HG02588 (cell line): ENCODE results near the gene SMARCAL1.
"Not testable (repeated sequence)": the region's sequence is repeated elsewhere in the genome, so short reads cannot be mapped to it uniquely, and the experiment has no call there.

Source experiments
- ATAC-seq: cut with Tn5 transposase; IDR thresholded peaks from one replicate; pipeline ENCODE4 v1.9.1; 2021; ENCODE audit warnings: mild to moderate bottlenecking, moderate library complexity; ENCODE audit not compliant: unreplicated experiment

SMARCAL1 gene

GRCh38 chr2:216412022-216412999 is at the start of gene SMARCAL1:
Gene SMARCAL1, plus strand, starts transcription at chr2:216412484. Its CDS starts 2,221 bp downstream, at chr2:216414705.
- ATAC-seq: peak; percentile 91

GRCh38 chr2:216362730-216363129 is 49.6 kb upstream of the SMARCAL1 start:
- ATAC-seq: no peak

DNA sequence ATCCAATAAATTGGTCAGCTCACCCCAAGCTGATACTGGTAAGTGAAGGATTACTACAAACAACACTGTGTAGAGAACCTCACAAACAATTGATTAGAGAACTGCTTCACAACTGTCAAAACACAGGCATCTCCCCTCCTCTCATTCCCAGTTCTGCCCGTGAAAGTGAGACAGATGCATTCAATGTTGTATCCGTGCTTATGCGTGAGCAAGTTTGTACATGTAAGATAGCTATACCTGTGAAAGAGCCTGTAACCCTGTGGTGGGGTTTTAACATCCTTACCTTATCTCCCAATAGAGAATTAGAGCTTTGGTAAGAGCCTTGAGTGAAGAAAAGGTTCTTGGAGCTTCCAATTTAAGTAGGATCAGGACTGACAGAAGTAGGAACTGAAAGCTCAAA is 49.1 kb upstream of the SMARCAL1 start:
- ATAC-seq: no peak

GRCh38 chr2:216365518-216365917 is 46.8 kb upstream of the SMARCAL1 start:
- no peak for ATAC-seq

GRCh38 chr2:216366777-216367471 is 45.4 kb upstream of the SMARCAL1 start:
- no peak for ATAC-seq

GRCh38 chr2:216369821-216370220 is 42.5 kb upstream of the SMARCAL1 start:
- ATAC-seq: no peak

DNA sequence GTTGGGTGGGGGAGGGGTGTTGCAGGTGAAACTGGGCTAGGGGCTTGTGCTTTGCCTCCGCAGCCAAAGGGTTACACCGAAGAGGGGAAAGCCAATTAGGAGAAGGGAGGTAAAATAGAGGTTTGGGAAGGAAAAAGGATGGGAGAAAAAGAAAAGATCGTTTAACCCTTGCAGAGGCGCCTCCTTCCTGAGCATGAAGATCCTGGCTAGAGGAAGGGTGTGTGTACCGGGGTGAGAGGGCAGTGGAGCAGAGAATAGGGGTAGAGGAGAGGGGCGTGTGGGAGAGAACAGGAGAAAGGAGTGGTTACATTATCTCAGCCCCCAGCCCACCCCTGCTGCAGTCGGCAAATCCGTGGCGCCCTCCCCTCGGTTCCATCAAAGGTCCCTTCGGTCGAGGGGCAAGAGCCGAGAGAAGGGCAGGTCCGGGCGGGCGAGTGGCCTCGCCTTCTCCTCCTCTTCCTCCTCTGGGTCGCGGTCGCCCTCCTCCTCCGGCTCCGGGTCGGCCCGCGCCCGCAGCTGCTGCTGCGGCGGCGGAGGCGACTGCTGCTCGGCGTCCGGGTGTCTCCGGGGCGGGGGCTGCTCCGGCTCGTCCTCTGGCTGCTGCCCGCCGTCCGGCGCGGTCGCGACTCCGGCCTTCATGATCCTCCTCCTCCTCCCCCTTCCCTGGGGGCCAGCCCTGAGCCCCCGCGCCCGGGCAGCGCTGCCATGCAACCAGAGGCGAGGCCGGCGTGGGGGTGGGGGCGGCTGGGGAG is 41.1 kb upstream of the SMARCAL1 start:
- ATAC-seq: no peak

DNA sequence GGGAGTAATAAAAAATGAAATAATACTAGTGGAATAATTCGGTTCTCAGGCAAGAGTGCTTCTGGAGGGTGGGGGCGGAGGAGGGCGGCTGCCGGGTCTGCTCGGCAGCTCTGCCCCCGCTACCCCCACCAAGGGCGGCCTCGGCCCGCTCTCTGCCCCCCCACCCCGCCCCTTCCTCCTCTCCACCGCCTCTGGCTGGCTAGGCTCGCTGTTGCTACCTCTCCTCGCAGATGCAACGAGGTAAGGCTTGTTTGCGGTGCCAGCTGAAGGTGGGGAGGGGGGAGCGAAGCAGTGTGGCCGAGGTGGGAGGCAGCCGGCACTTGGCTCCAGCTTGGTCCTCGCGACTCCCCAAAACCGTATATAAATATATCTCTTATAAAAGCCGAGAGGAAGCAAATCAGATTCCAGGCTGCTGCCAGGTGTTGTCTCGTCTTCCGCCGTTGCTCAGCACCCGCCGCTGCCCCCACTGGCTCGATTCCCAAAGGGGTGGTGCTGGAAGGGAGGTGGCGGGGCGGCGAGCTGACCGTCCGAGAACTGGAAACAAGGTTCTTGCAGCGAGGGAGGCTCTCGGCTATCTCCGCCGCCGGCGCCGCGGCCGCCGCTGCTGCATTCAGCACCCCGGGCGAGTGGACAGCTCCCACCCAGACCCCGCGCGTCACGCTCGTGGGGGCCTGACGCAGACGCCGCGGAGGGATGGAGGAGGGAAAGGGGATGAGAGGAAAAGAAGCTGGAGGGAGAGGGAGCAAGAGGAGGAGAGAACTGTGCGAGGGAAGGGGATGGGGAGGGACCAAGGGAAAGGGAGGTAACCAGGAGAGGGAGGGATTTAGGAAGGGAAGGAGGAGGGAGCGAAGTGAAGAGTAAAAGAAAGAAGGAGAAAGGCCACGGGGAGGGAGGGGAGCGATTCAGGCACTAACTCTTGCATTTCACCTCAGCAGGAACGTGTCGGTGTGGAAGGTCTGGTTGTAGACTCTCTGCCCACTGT is 40.3 kb upstream of the SMARCAL1 start, which contains the start of gene MARCHF4:
Gene MARCHF4 (minus strand): TSS at position 763 of the 982 bp plus-strand sequence. CDS start 2,223 bp downstream, outside the sequence.
- no peak for ATAC-seq

DNA sequence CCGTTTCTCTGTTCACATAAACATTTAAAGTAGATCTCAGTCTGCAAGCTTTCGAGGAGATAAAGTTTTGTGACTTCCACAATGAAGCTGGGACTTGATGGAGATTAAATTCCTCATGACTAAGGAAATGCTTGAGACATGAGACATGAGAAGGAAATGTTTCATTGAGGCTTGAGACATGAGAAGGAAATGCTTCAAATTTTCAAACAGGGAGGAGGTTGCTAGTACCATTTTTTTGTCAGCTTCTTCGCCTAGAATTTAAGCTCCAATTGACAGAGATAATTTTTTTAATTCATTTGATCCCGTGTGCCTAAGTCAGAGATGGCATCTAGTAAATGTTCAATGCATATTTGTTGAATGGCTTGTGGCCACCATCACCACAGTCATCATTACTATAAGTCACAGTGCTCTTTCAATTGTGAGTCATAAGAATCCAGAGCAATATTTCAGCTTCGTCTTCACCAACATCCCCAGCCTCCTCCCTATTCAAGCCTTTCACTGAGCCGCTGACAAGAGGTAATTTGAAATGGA is 39.5 kb upstream of the SMARCAL1 start:
- no peak for ATAC-seq

- no peak for ATAC-seq
Measured at GRCh38 chr2:216373896-216374295, 38.4 kb upstream of the SMARCAL1 start.

- ATAC-seq: no peak
Measured at GRCh38 chr2:216375286-216375685, 37.0 kb upstream of the SMARCAL1 start.

DNA sequence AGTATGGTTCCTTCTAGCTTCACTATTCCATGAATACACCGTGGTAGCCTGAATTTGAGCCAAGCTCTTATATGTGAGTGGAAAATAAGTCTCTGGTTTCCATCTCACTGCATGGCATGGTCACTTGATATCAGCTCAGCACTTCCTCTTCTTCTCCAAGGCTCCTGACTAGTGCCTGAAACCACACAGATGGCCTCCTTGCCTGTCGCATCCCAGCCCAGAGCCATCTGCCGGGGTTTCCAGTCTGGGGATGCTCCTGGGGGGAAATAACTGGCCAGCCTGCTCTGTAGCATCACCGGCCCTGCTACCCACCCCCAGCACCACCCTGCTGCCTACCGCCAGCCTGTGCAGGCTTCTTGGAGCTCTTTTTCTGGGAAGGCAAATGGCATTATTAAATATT is 32.3 kb upstream of the SMARCAL1 start:
- no peak for ATAC-seq

GRCh38 chr2:216384409-216384808 is 27.9 kb upstream of the SMARCAL1 start:
- not testable (repeated sequence) for ATAC-seq

GRCh38 chr2:216385478-216385877 is 26.8 kb upstream of the SMARCAL1 start:
- ATAC-seq: no peak

GRCh38 chr2:216387262-216387661 is 25.0 kb upstream of the SMARCAL1 start:
- ATAC-seq: no peak

GRCh38 chr2:216388046-216388884 is 24.0 kb upstream of the SMARCAL1 start:
- ATAC-seq: peak; percentile 60

- ATAC-seq: no peak
Measured at GRCh38 chr2:216389570-216389969, 22.7 kb upstream of the SMARCAL1 start.

GRCh38 chr2:216391401-216391800 is 20.9 kb upstream of the SMARCAL1 start:
- ATAC-seq: no peak
